CD14-positive monocyte (primary cell): ENCODE results near the gene FARP1. TPM values are rescaled to one million over a fixed set of nuclear protein-coding genes. Genes with fewer than 3 reads are reported as not detected.

Source experiments
- DNase-seq, 3 donors: peaks; one replicate each; pipeline ENCODE4 v3.0.0-alpha.2; 2011 to 2022
- H2AFZ ChIP-seq: 2 replicates; pipeline ENCODE4 v1.6.0; 2012; ENCODE audit warnings: mild to moderate bottlenecking, low read depth, low read length, inconsistent platforms; ENCODE audit not compliant: insufficient read depth, poor library complexity, severe bottlenecking
- H3K27ac ChIP-seq, 2 donors: 1 replicate in 1 of 2; 2 replicates in 1 of 2; pipeline ENCODE4 v1.5.1; 2012 to 2013; ENCODE audit warnings: low read length in 2 of 2, control low read depth in 1 of 2, inconsistent platforms in 1 of 2, low read depth in 1 of 2, mild to moderate bottlenecking in 1 of 2
- H3K27me3 ChIP-seq, 2 donors: one replicate each; pipeline versions ENCODE4 v1.6.0 to v1.6.1; 2011 to 2013; ENCODE audit warnings: low read length in 2 of 2; ENCODE audit not compliant: control insufficient read depth in 2 of 2, insufficient read depth in 2 of 2
- H3K36me3 ChIP-seq, 2 donors: replicated peaks in 1 of 2; 1 replicate in 1 of 2; 2 replicates in 1 of 2; pipeline versions ENCODE4 v1.5.1 to v1.6.1; 2012 to 2013; ENCODE audit warnings: low read length in 2 of 2, control low read depth in 1 of 2, inconsistent platforms in 1 of 2, mild to moderate bottlenecking in 1 of 2; ENCODE audit not compliant: insufficient read depth in 2 of 2, control insufficient read depth in 1 of 2
- H3K4me1 ChIP-seq, 2 donors: 1 replicate in 1 of 2; 2 replicates in 1 of 2; pipeline versions ENCODE4 v1.5.1 to v1.6.1; 2012 to 2013; ENCODE audit warnings: low read length in 2 of 2, control low read depth in 1 of 2, inconsistent platforms in 1 of 2, mild to moderate bottlenecking in 1 of 2, moderate library complexity in 1 of 2; ENCODE audit not compliant: insufficient read depth in 2 of 2, control insufficient read depth in 1 of 2
- H3K4me2 ChIP-seq: replicated peaks from 2 replicates; pipeline ENCODE3; 2012; ENCODE audit warnings: low read length, moderate library complexity, mild to moderate bottlenecking; ENCODE audit not compliant: poor library complexity, severe bottlenecking; ENCODE audit errors: extremely low read depth
- H3K4me3 ChIP-seq, 3 experiments: fragments of 200-600 bp in 1 of 3; sonication (generic) in 1 of 3; replicated peaks in 1 of 3; 1 replicate in 2 of 3; 2 replicates in 1 of 3; pipeline ENCODE4 v1.5.1; 2011 to 2013; ENCODE audit warnings: low read length in 3 of 3, mild to moderate bottlenecking in 3 of 3, control low read depth in 2 of 3, low read depth in 2 of 3, inconsistent platforms in 1 of 3, moderate library complexity in 1 of 3
- H3K79me2 ChIP-seq: 2 replicates; pipeline ENCODE4 v1.6.0; 2012; ENCODE audit warnings: mild to moderate bottlenecking, control low read depth, inconsistent platforms, low read length, moderate library complexity; ENCODE audit not compliant: insufficient read depth
- H3K9ac ChIP-seq: 2 replicates; pipeline ENCODE4 v1.6.0; 2017; ENCODE audit warnings: low read length, mild to moderate bottlenecking; ENCODE audit not compliant: insufficient read depth, poor library complexity, severe bottlenecking
- H3K9me3 ChIP-seq, 2 donors: replicated peaks in 1 of 2; 1 replicate in 1 of 2; 2 replicates in 1 of 2; pipeline versions ENCODE4 v1.5.1 to v1.6.1; 2012 to 2013; ENCODE audit warnings: low read length in 2 of 2, control low read depth in 1 of 2; ENCODE audit not compliant: control insufficient read depth in 1 of 2, insufficient read depth in 1 of 2
- H4K20me1 ChIP-seq: 2 replicates; pipeline ENCODE4 v1.6.0; 2012; ENCODE audit warnings: mild to moderate bottlenecking, low read length, control low read depth, moderate library complexity; ENCODE audit not compliant: insufficient read depth
- H3K27ac Mint-ChIP-seq, 7 donors: one replicate each; pipeline ENCODE4 v1.8.0; 2020; ENCODE audit warnings: mild to moderate bottlenecking in 7 of 7, mixed read lengths in 7 of 7, moderate library complexity in 6 of 7, inconsistent platforms in 2 of 7
- H3K27me3 Mint-ChIP-seq, 3 donors: one replicate each; pipeline ENCODE4 v1.8.0; 2021 to 2022; ENCODE audit warnings: low read depth in 3 of 3, mild to moderate bottlenecking in 3 of 3, mixed read lengths in 3 of 3, moderate library complexity in 3 of 3, inconsistent platforms in 1 of 3
- H3K36me3 Mint-ChIP-seq, 2 donors: one replicate each; pipeline ENCODE4 v1.8.0; 2020; ENCODE audit warnings: mixed read lengths in 2 of 2, inconsistent platforms in 1 of 2, mild to moderate bottlenecking in 1 of 2
- H3K4me1 Mint-ChIP-seq: one replicate; pipeline ENCODE4 v1.8.0; 2020; ENCODE audit warnings: mild to moderate bottlenecking, mixed read lengths
- H3K4me3 Mint-ChIP-seq, 2 donors: one replicate each; pipeline ENCODE4 v1.8.0; 2020; ENCODE audit warnings: mild to moderate bottlenecking in 2 of 2, mixed read lengths in 2 of 2, moderate library complexity in 1 of 2
- H3K9me3 Mint-ChIP-seq, 7 donors: one replicate each; pipeline ENCODE4 v1.8.0; 2020 to 2022; ENCODE audit warnings: mixed read lengths in 7 of 7, mild to moderate bottlenecking in 6 of 7, moderate library complexity in 6 of 7, inconsistent platforms in 2 of 7
- WGBS: methylation state at CpG from one replicate; pipeline ENCODE4 v1.1.5; 2013; ENCODE audit warnings: missing lambda C conversion rate; ENCODE audit not compliant: insufficient coverage; 5-methylcytosine and 5-hydroxymethylcytosine counted together
- intact Hi-C, 2 donors: fragments of 100-400 bp; cut with micrococcal nuclease; formaldehyde crosslinking; loops; one replicate each; pipeline versions ENCODE4 v1.15.0 to v1.15.1; 2023
- polyA plus RNA-seq, 3 donors: library from polyadenylated mRNA; depleted of rRNA in 1 of 3; unstranded in 2 of 3; stranded (reverse) in 1 of 3; fragments of 300-500 nt in 2 of 3; fragments of >200 nt in 1 of 3; fragmentation: Illumina TruSeq in 2 of 3; gene quantifications; 1 replicate in 2 of 3; 2 replicates in 1 of 3; pipeline ENCODE4 v1.2.3, GENCODE V29; 2012 to 2021
- TF ChIP-seq, protein P1 (sequence below): fragments of 200-600 bp; IDR thresholded peaks from one replicate; pipeline ENCODE4 v1.8.0; 2022; ENCODE audit warnings: antibody characterized with exemption, mild to moderate bottlenecking

The FARP1 gene
- polyA plus RNA-seq, 3 donors = 0.01 to 0.16 (median 0.12) TPM

DNA sequence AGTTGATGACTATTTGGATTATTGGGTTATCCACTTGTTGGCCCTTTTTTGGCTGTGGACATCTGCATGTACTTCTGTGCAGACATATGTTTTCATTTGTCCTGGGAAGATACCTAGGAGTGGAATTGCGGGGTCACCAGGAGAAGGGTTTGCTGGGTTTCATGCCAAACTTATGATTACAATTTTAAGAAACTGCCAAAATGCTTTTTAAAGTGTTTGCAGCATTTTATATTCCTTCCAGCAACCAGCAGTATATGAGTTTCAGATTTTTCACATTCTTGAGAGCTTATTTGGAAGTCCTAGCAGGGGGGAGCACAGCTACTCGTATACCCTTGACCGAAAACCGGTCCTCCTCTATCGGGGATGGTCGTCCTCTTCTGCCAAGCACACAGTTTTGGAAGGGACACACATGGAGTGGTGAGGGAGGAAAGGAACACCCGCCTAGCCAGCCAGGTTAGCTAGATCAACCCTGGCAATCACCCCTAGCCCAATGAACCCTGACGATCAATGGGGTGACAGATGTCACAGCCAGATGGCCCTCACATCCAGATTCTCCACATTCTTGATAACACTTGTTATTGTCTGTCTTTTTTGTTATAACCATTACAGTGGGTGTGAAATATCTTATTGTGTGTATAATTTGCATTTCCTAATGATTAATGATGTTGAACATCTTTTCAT, 60.9 kb downstream of the FARP1 start:
- H2AFZ ChIP-seq = no peak overlapping the region
- no peaks in the 10 kb centered on the region for H3K36me3 ChIP-seq
- WGBS = 100% methylated on average over 1 of the region's 8 CpGs
- TF ChIP-seq, protein P1, sequence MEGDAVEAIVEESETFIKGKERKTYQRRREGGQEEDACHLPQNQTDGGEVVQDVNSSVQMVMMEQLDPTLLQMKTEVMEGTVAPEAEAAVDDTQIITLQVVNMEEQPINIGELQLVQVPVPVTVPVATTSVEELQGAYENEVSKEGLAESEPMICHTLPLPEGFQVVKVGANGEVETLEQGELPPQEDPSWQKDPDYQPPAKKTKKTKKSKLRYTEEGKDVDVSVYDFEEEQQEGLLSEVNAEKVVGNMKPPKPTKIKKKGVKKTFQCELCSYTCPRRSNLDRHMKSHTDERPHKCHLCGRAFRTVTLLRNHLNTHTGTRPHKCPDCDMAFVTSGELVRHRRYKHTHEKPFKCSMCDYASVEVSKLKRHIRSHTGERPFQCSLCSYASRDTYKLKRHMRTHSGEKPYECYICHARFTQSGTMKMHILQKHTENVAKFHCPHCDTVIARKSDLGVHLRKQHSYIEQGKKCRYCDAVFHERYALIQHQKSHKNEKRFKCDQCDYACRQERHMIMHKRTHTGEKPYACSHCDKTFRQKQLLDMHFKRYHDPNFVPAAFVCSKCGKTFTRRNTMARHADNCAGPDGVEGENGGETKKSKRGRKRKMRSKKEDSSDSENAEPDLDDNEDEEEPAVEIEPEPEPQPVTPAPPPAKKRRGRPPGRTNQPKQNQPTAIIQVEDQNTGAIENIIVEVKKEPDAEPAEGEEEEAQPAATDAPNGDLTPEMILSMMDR = no peak
- Mint-ChIP-seq H3K27ac (no peak overlapping the region), H3K4me1 (no peaks in the 10 kb centered on the region), H3K27me3 (peaks cover 0 to 3% (median 2%) of the 10 kb centered on the region in 3 donors), H3K4me3 (no peak overlapping the region), H3K9me3 (peaks cover 8 to 28% (median 17%) of the 10 kb centered on the region in 7 donors), H3K36me3 (no peaks in the 10 kb centered on the region)
- no peak overlapping the region for H3K4me3 ChIP-seq
- peaks cover 6 to 24% of the 10 kb centered on the region in 2 donors for H3K9me3 ChIP-seq
- H3K79me2 ChIP-seq = no peaks in the 10 kb centered on the region
- intact Hi-C loops = no loop called here
- no peaks in the 10 kb centered on the region for H4K20me1 ChIP-seq
- H3K9ac ChIP-seq = no peak overlapping the region
- no peaks in the 10 kb centered on the region for H3K4me1 ChIP-seq
- H3K27ac ChIP-seq = no peak overlapping the region
- no peak for DNase-seq
- no peaks in the 10 kb centered on the region for H3K27me3 ChIP-seq
- no peak overlapping the region for H3K4me2 ChIP-seq

- H4K20me1 ChIP-seq = no peaks in the 10 kb centered on the region
- no peaks in the 10 kb centered on the region for H3K4me1 ChIP-seq
- H3K9ac ChIP-seq = no peak overlapping the region
- H2AFZ ChIP-seq = no peak overlapping the region
- no peaks in the 10 kb centered on the region for H3K27me3 ChIP-seq
- no peak overlapping the region for H3K4me2 ChIP-seq
- no peak overlapping the region for H3K27ac ChIP-seq
- Mint-ChIP-seq H3K4me1 (no peaks in the 10 kb centered on the region), H3K4me3 (no peak overlapping the region), H3K9me3 (peaks cover 10 to 33% (median 20%) of the 10 kb centered on the region in 7 donors), H3K27ac (no peak overlapping the region), H3K36me3 (no peaks in the 10 kb centered on the region), H3K27me3 (peaks cover 0 to 3% (median 2%) of the 10 kb centered on the region in 3 donors)
- WGBS = no CpG with 5 or more reads among the region's 2 CpGs
- TF ChIP-seq, protein P1 = no peak
- intact Hi-C loops = no loop called here
- H3K79me2 ChIP-seq = no peaks in the 10 kb centered on the region
- no peak overlapping the region for H3K4me3 ChIP-seq
- no peaks in the 10 kb centered on the region for H3K36me3 ChIP-seq
- H3K9me3 ChIP-seq = peaks cover 6 to 27% of the 10 kb centered on the region in 2 donors
- DNase-seq = no peak
These were observed 61.7 kb downstream of the FARP1 start for GRCh38 chr13:98204546-98204945.
